C4-2B (cell line): ENCODE data around the gene FBXW12.

ENCODE experiments used
- ZFX ChIP-seq: fragments of 450-650 bp; IDR thresholded peaks from 2 replicates; pipeline ENCODE4 v1.6.1; 2017
- TF ChIP-seq, protein P1 (sequence below): fragments of 450-650 bp; conservative IDR thresholded peaks from 2 replicates; pipeline ENCODE4 v1.5.1; 2017; ENCODE audit warnings: mild to moderate bottlenecking

DNA sequence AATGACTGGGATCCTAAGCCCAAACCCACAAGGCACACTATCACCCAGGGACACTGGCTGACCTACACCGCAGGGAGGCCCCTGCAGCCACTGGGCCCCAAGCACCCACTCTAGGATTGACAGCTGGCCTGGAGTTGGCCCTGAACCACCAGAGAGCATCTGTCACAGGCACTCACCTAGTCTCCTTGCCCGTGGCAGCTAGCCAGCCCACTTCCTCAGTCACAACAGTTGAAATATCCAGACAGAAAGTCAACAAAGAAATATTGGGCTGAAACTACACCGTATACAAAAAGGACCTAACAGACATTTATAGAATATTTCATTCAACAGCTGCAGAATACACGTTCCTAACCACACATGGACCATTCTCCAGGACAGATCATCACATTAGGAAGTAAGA lies 33.4 kb upstream of the FBXW12 start:
- TF ChIP-seq, protein P1, sequence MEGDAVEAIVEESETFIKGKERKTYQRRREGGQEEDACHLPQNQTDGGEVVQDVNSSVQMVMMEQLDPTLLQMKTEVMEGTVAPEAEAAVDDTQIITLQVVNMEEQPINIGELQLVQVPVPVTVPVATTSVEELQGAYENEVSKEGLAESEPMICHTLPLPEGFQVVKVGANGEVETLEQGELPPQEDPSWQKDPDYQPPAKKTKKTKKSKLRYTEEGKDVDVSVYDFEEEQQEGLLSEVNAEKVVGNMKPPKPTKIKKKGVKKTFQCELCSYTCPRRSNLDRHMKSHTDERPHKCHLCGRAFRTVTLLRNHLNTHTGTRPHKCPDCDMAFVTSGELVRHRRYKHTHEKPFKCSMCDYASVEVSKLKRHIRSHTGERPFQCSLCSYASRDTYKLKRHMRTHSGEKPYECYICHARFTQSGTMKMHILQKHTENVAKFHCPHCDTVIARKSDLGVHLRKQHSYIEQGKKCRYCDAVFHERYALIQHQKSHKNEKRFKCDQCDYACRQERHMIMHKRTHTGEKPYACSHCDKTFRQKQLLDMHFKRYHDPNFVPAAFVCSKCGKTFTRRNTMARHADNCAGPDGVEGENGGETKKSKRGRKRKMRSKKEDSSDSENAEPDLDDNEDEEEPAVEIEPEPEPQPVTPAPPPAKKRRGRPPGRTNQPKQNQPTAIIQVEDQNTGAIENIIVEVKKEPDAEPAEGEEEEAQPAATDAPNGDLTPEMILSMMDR, result no peak
- no peak for TF ChIP-seq ZFX
